Heart right ventricle (tissue), 16 donors: Measurements from ENCODE around the gene CEP131. TPM values are rescaled to one million over a fixed set of nuclear protein-coding genes. Genes with fewer than 3 reads are reported as not detected.

Experiments used
- ATAC-seq, 8 donors: fragments of 200-7000 bp; cut with Tn5 transposase; one replicate each; pipeline ENCODE4 v1.9.1; 2020; ENCODE audit warnings: mild to moderate bottlenecking in 8 of 8, moderate library complexity in 8 of 8, moderate number of reproducible peaks in 1 of 8
- DNase-seq, 2 donors: peaks; one replicate each; pipeline ENCODE4 v3.0.0-alpha.2; 2020
- H3K27ac ChIP-seq, 10 donors: fragments of 200-600 bp; sonication (generic) in 2 of 10; one replicate each; pipeline versions ENCODE4 v1.5.0 to v1.8.0; 2020 to 2022; ENCODE audit warnings: mild to moderate bottlenecking in 3 of 10
- H3K27me3 ChIP-seq, 7 donors: fragments of 200-600 bp; one replicate each; pipeline ENCODE4 v1.8.0; 2021 to 2022; ENCODE audit warnings: mild to moderate bottlenecking in 2 of 7
- H3K36me3 ChIP-seq, 9 donors: fragments of 200-600 bp; sonication (generic) in 1 of 9; one replicate each; pipeline versions ENCODE4 v1.5.0 to v1.8.0; 2020 to 2022; ENCODE audit warnings: mild to moderate bottlenecking in 2 of 9
- H3K4me1 ChIP-seq, 9 donors: fragments of 200-600 bp; sonication (generic) in 1 of 9; one replicate each; pipeline versions ENCODE4 v1.5.0 to v1.8.0; 2020 to 2022; ENCODE audit warnings: mild to moderate bottlenecking in 4 of 9
- H3K4me3 ChIP-seq, 10 donors: fragments of 200-600 bp; sonication (generic) in 2 of 10; one replicate each; pipeline versions ENCODE4 v1.5.0 to v1.8.0; 2020 to 2022; ENCODE audit warnings: mild to moderate bottlenecking in 7 of 10, moderate library complexity in 2 of 10
- H3K9me3 ChIP-seq, 11 donors: fragments of 200-600 bp in 10 of 11; sonication (generic) in 2 of 11; one replicate each; pipeline versions ENCODE4 v1.5.0 to v1.8.0; 2013 to 2022; ENCODE audit warnings: mild to moderate bottlenecking in 2 of 11, control low read depth in 1 of 11, moderate library complexity in 1 of 11
- CTCF ChIP-seq, 9 donors: fragments of 200-600 bp; sonication (generic) in 2 of 9; IDR thresholded peaks; one replicate each; pipeline versions ENCODE4 v1.5.0 to v1.8.0; 2021 to 2022; ENCODE audit warnings: antibody characterized with exemption in 9 of 9, mild to moderate bottlenecking in 5 of 9, moderate library complexity in 1 of 9
- WGBS, 2 donors: extraction: QIAGEN DNeasy Blood & Tissue Kit; methylation state at CpG; one replicate each; pipeline ENCODE4 v1.1.7; 2013; ENCODE audit warnings: inconsistent platforms in 1 of 2; 5-methylcytosine and 5-hydroxymethylcytosine counted together
- intact Hi-C, 10 donors: fragments of 100-400 bp; cut with DNase I; formaldehyde crosslinking; loops; one replicate each; pipeline versions ENCODE4 v1.11.1 to v1.14.2; 2022
- polyA plus RNA-seq, 2 donors: library from polyadenylated mRNA; stranded (reverse); fragments of 200-250 nt; gene quantifications; one replicate each; pipeline ENCODE4 v1.2.3, GENCODE V29; 2013
- total RNA-seq, 10 donors: library from RNA; stranded (reverse); fragmentation: NEBNext Ultra II Directional in 3 of 10; extraction: Animal tissue kit (Norgen Biotek cat#: 25700) in 3 of 10; gene quantifications; one replicate each; pipeline versions ENCODE4 v1.2.1 to v1.2.4, GENCODE V29; 2021 to 2023
- donor health status: Arrhythmogenic right ventricular cardiomyopathy.
- donor health status: ischemic (EF 13 %, LVEDD 7.1; RV severe dilation, severe dysfunction).
- donor health status: healthy with polysubstance abuse.
- donor health status: DM: no; HTN: yes; CAD: no.
- donor health status: DM: no; HTN: no; CAD: no.
- donor health status: ischemic (EF 25% LVEDD 6.9; RV normal size, moderate dysfunction).
- donor health status: ischemic (EF 25% LVEDD 5.7; RV mildly dilated, moderate dysfunction).
- donor health status: healthy.
- donor health status: DM: yes; HTN: yes; CAD: no.
- donor health status: Ischemic cardiomyopathy.
- donor health status: ischemic (EF 35%, LVEDD 5.7; RV mildly dilated, moderate dysfunction).
- donor health status: nonischemic (EF 11% LVEDD 7.7; RV severe dilation, severe dysfunction).
- donor health status: DM: yes; HTN: yes; CAD: no.
- donor health status: PGD.
- donor health status: ischemic (EF 29% LVEDD 5.4; RV normal size, mild dysfunction).
- donor health status: nonischemic (EF 23%, LVEDD 6.1; RV moderate dilation, normal function).

Gene CEP131
- total and polyA plus RNA-seq, 12 donors = 6.4 to 20.9 (median 8.0) TPM

GRCh38 chr17:81212365-81212764 lies 10.4 kb downstream of the CEP131 start:
- no peak overlapping the region for H3K27ac ChIP-seq
- peaks cover 0 to 9% (median 0%) of the 10 kb centered on the region in 9 donors for H3K4me1 ChIP-seq
- 93 to 94% methylated on average over 9 of the region's 9 CpGs for WGBS, 2 donors
- intact Hi-C loops = no loop called here
- no peaks in the 10 kb centered on the region for H3K27me3 ChIP-seq
- no peaks in the 10 kb centered on the region for H3K9me3 ChIP-seq
- ATAC-seq (peak in 1 of 8 donors; percentile 22), DNase-seq (no peak)
- no peak for TF ChIP-seq CTCF (IDR thresholded peaks at IDR 0.05)
- peaks cover 0 to 11% (median 0%) of the 10 kb centered on the region in 9 donors for H3K36me3 ChIP-seq
- no peak overlapping the region for H3K4me3 ChIP-seq

GRCh38 chr17:81210868-81211267 lies 11.9 kb downstream of the CEP131 start:
- DNase-seq (no peak), ATAC-seq (peak in 6 of 8 donors; percentile 16 to 56 (median 35))
- peaks cover 0 to 9% (median 0%) of the 10 kb centered on the region in 9 donors for H3K4me1 ChIP-seq
- no peak for TF ChIP-seq CTCF (IDR thresholded peaks at IDR 0.05)
- intact Hi-C loops = no loop called here
- 64 to 67% methylated on average over 14 of the region's 14 CpGs for WGBS, 2 donors
- H3K36me3 ChIP-seq = peaks cover 0 to 20% (median 0%) of the 10 kb centered on the region in 9 donors
- H3K4me3 ChIP-seq = no peak overlapping the region
- no peaks in the 10 kb centered on the region for H3K9me3 ChIP-seq
- H3K27ac ChIP-seq = peak overlapping the region in 1 of 10 donors; percentile 5
- no peaks in the 10 kb centered on the region for H3K27me3 ChIP-seq

GRCh38 chr17:81210466-81210865 lies 12.3 kb downstream of the CEP131 start:
- no peak overlapping the region for H3K4me3 ChIP-seq
- peaks cover 0 to 9% (median 0%) of the 10 kb centered on the region in 9 donors for H3K4me1 ChIP-seq
- intact Hi-C loops = no loop called here
- no peak overlapping the region for H3K27ac ChIP-seq
- no peaks in the 10 kb centered on the region for H3K27me3 ChIP-seq
- TF ChIP-seq CTCF (IDR thresholded peaks at IDR 0.05) = no peak
- WGBS, 2 donors = 76 to 85% methylated on average over 10 of the region's 10 CpGs
- no peaks in the 10 kb centered on the region for H3K9me3 ChIP-seq
- ATAC-seq (peak in 2 of 8 donors; percentile 22 to 47), DNase-seq (no peak)
- H3K36me3 ChIP-seq = peaks cover 0 to 23% (median 0%) of the 10 kb centered on the region in 9 donors

- no peak for TF ChIP-seq CTCF (IDR thresholded peaks at IDR 0.05)
- ATAC-seq (no peak), DNase-seq (no peak)
- Histone ChIP-seq H3K27me3 (no peaks in the 10 kb centered on the region), H3K4me1 (peaks cover 0 to 9% (median 0%) of the 10 kb centered on the region in 9 donors), H3K36me3 (peaks cover 0 to 23% (median 0%) of the 10 kb centered on the region in 9 donors), H3K27ac (no peak overlapping the region), H3K9me3 (no peaks in the 10 kb centered on the region), H3K4me3 (no peak overlapping the region)
- 97% methylated on average over 16 of the region's 16 CpGs for WGBS, 2 donors
- intact Hi-C loops = loop anchor here in 1 of 10 donors (10.0 kb wide), 1 partner anchor 194 kb away; no protein-coding TSS in a partner anchor
Observed at GRCh38 chr17:81209141-81209540, 13.6 kb downstream of the CEP131 start.
